NCI-H460 (cell line): ENCODE measurements around the gene RNF125. TPM values are rescaled to one million over a fixed set of nuclear protein-coding genes. Genes with fewer than 3 reads are reported as not detected.
"Not testable (repeated sequence)": the region's sequence is repeated elsewhere in the genome, so short reads cannot be mapped to it uniquely, and the experiment has no call there.

ENCODE experiments used
- DNase-seq: peaks from one replicate; pipeline ENCODE4 v3.0.0-alpha.2; 2016; ENCODE audit warnings: low read depth; ENCODE audit errors: extremely low read depth
- total RNA-seq: library from RNA; depleted of rRNA; stranded (reverse); fragments of >200 nt; shearing (Covaris generic); gene quantifications from 2 replicates; pipeline ENCODE4 v1.2.3, GENCODE V29; 2014

RNF125 gene
- total RNA-seq, 1 experiment from 2014 or later = 2.2 TPM

DNA sequence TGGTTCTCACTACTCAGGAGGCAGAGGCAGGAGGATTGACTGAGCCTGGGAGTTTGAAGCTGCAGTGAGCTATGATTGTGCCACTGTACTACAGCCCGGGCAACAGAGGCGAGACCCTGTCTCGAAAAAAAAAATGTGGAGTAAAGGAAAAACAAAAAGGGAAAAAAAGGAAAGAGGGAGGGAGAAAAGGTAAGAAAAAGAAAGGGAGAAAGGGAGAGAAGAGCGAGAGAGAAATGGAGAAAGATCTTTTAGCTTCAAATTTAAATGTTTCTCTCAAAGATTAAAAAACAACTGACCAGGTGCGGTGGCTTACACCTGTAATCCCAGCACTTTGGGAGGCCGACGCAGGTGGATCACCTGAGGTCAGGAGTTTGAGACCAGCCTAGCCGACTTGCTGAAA, 65.2 kb downstream of the RNF125 start:
- DNase-seq = no peak

DNA sequence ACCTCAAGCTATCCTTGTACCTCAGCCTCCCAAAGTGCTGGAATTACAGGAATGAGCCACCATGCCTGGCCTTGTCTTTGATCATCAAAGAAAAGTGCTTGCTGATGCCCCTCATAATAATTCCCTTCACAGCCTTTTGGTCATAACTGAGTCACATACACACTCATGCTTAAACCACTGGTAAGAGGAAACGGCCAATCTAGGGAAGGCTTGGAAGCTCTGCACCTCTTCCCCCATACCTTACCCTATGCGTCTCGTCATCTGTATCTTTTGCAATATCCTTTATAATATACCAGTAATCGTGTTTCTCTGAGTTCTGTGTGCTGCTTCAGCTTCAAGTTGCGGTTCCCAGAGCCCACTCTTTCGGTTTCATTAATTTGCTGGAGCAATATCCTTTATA, 68.3 kb downstream of the RNF125 start:
- DNase-seq = no peak

DNA sequence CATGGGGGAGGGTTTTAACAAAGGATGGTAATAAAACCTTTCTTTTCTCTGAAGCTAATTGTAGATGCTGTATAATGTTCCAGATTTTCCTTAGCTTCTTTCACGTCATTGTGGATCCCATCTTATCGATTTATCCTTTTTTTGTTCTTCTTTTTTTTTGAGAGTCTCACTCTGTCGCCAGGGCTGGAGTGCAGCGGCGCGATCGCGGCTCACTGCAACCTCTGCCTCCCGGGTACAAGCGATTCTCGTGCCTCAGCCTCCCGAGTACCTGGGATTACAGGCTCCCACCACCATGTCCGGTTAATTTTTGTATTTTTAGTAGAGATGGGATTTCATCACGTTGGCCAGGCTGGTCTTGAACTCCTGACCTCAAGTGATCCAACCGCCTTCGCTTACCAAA, 72.2 kb downstream of the RNF125 start:
- not testable (repeated sequence) for DNase-seq

DNA sequence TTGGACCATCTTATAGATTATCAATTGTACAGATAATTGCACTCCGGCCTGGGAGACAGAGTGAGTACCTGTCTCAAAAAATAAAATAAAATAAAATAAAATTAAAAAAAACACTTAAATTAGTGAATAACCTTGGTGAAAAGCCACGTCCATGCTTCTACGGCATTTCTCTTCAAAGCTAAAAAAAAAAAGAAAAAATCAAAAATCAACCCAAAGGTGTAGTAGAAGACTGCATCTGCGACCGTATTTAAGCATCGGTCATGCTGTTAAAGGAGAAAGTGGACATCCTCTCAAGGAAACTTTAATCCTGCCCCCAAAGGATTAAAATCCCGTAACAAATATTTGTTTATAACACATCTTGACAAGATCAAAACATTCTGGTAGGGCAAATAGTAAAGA, 72.7 kb downstream of the RNF125 start:
- DNase-seq = no peak

DNA sequence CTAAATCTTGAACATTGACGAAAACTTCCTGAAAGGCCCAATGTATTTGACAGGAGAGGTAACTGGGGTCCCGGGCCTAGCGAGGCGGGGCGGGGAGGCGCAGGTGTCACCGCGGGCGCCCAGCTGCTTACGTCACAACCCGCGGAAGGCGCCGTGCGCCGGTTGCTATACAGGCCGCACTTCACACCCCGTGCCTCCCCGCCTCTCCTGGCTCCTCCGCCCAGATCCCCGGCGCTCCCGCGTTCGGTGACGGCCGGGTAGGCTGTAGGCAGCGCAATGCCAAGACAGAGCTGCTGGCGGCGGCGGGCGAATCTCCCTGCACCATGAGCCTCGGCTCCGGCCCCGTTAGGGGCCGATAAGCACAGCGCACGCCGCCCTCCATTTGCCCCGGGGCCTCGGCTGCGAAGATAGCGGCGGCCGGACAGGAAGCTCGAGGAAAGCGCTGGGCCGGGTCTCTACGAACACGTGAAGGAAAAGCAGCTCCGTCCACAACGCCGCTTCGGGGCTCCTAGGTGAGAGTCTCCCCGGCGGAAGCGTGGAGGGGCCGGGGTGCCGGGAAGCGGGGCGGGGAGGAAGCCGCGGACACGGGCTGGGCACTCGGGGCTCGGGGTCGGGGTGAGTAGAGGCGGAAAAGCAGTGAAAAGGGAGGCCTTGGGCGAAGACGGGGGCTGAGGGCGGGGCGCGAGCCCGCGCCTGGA, 73.2 kb downstream of the RNF125 start, which contains the start of gene RNF138:
TSS of gene RNF138 (plus strand) at position 151 of the 698 bp plus-strand sequence. CDS start 903 bp downstream, outside the sequence.
- DNase-seq = peak; percentile 73

DNA sequence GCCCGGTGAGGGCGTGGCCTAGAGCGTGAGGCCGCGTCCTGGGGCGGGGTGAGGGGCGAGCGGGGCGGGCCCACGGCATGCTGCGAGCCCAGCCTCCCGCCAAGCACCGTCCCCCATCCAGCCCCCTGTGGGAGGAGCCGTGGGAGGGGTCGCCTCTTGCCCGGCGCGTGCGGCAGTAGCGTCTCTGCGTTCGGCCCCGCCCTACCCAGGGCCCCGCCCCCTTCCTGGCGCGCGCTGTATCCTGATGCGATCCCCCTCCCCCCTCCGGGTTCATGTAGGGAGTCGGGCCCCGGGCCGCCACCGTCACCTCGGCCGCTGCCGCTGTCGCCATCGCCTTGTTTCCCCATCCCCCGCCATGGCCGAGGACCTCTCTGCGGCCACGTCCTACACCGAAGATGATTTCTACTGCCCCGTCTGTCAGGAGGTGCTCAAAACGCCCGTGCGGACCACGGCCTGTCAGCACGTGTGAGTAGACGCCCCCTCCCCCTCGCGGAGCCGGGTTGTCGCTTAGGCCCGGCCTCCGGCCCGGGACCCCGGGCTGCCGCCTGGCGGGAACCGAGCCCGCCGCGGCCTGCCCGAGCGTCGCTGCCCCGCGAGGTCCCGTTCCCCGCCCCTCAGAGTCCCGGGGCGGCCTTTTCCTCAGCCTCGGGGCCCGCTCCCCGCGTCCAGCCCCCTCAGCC, 73.9 kb downstream of the RNF125 start:
- peak; percentile 92 for DNase-seq

DNA sequence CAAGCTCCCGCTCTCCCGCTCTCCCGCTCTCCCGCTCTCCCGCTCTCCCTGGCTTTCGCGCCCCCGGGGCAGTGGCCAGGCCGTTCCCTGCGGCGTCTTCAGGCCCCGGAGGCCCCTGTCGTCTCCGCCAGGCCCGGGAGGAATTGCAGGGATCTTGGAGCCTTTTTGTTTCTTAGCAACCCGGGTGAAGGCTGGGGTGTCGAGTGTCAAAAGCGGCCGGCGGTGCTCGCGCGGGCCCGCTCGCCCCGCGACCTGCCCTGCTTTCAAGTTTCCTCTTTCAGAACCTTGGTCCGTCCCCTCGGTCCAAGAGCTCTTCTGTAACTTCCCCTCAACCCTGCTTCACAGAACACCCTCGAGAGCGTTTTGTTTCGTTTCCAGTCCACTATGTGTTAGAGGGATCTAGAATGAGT, 74.5 kb downstream of the RNF125 start:
- no peak for DNase-seq

DNA sequence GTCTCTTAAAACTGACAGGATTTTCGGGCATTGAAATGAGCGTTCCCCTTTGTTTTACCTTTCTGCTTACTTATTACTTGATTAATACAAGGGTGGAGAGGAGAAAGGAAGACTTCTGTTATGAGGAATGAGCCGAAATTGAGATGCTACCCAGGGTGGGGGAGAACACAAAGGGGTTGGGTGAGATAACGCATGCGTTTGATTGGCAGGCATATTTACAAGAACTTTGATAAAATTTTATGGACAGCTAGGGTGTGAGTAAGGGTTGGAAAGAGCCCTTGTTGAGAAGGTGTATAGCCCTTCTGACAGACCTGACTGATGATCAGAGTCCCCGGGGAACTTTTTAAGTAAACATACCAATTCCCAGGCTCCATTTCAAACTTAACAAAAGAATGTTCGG, 74.9 kb downstream of the RNF125 start:
- no peak for DNase-seq

DNA sequence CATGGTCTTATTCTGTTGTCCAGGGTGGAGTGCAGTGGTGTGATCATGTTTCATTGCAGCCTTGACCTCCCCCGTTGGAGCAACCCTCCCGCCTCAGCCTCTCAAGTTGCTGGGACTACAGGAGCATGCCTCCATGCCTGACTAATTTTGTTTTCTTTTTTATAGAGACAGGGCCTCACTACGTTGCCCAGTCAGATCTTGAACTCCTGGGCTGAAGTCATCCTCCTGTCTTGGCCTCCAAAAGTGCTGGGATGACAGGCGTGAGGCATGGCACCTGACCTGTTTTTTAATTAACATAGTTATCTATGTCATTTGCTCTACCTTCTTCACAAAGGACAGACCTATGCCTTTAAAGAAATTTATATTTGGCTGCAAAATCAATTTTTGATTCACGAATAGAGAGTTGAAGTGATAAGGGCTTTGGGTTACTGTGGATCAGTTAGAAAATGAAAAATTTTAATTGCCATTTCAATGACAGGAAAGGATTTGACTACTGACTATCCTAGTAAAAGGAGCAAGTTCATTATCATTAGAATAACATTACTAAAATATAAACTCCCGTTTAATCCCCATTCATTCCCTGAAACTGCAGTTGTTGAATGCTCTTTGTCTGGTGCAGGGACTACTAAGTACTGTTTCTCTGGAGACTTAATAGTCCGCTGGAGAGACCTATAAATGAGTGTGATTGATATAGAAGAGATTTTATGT, 76.7 kb downstream of the RNF125 start:
- DNase-seq = no peak

DNA sequence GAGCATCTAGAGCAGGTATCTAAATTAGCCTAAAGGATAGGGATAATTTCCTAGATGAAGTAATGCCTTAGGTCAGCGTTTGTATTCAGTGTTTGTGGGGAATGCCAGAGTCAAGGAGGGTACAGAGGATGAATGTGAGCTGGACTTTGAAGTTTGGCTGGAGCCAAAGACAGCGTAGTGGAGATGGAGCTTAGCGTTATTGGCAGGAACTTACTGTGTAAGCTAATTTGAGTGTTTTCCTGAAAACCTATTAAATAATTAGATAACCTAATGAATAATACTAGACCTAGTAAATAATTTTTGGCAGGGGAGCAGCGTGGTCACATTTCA, 77.2 kb downstream of the RNF125 start:
- no peak for DNase-seq

DNA sequence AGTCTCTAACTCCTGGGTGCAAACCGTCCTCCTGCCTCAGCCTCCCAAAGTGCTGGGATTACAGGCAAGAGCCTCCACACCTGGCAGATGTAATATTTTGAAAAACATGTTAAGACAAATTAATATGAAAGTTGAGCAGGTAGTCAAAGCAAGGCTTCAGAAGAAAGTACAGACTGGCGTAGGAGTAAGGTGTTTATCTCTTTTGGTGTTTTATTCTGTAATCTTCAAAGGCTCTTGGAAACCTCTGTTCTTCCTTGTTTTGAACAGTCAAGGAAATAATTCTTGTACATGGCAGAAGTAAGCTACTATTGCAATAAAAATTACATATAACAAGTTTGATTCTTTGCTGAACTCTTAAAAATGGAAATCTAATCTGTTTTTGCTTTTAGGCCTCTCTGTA, 78.3 kb downstream of the RNF125 start:
- no peak for DNase-seq

DNA sequence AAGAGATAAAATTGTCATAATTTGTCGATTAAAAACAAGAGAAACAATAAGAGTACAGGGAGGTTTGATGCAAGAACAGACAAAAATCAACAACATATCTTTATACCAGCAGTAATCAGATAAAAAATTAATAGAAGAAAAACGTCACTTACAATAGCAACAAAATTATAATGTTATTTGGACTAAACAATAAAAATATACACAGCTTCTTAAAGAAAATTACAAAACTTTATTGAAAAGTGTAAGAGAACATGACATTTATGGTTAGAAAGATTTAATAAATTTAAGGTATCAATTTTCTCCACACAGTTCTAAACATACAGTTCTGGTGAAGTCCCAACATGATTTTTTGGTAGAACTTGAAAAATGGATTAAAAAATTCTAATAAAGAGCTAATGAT, 85.9 kb downstream of the RNF125 start:
- DNase-seq = no peak

DNA sequence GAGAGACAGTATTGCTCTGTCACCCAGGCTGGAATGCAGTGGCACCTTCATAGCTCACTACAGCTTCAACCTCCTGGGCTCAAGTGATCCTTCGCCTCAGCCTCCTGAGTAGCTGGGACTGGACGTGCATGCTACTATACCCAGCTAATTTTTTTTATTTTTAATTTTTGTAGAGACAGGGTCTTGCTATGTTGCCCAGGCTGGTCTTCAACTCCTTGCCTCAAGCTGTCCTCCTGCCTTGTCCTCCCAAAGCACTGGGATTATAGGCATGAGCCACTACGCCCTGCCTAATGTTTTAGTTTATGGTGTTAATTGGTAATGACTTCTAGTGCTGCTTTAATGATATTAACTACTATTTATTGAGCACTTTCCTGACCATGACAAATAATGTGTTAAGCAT, 91.4 kb downstream of the RNF125 start:
- no peak for DNase-seq

DNA sequence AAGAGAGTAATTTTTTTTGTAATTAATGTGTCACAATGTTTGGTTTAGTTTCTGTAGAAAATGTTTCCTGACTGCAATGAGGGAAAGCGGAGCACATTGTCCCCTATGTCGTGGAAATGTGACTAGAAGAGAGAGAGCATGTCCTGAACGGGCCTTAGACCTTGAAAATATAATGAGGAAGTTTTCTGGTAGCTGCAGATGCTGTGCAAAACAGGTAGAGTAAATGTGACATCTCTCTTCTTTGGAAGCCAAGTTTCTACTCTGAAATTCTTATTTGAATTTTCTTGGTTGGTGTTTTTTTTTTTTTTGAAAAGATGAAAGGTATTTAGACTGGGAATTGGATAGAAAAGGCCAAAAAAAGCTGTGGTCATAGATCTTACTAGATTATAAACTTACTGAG, 93.1 kb downstream of the RNF125 start:
- DNase-seq = no peak

DNA sequence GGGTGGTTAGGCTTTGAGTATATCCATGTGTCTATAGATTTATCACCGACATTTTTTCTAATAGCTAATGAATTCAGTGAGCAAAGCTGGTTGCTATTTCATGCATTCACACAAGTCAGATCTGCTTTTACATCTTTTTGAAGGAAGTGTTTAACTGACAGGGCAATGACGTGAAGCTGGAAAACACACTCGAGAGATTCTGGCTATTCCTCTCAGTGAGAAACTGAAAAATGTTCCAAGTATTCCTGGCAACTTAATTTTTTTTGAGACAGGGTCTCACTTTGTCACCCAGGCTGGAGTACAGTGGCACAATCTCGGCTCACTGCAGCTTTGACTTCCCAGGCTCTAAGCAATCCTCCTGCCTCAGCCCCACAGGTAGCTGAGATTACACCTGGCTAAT, 94.2 kb downstream of the RNF125 start:
- no peak for DNase-seq

DNA sequence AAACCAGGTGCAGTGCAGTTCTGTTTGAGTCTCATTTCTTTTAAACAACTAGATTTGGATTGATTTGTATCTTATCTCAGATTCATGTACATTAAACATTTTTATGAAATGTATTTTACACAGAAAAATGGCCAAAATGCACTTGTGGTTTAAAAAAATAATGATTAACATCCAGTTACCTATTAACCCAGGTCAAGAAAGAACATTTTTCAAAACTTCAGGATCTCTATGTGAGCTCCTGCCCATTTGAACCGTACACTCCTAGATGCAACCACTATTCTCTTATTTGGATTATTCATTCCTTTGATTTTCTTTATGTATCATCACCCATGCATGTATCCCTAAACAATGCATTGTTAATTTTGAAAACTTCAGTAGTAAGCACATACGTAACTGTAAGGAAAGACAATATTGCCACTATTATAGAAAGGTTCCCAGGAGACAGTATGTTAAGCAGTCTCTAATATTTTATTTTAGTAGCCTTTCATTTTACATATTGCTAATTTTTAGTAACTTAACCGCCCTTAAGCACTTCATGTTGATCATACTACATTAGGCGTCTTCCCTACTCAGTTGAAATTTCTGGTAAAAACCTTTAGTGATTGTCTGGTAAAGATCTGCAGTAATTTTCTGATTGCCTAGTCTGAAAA, 95.8 kb downstream of the RNF125 start:
- DNase-seq = no peak

DNA sequence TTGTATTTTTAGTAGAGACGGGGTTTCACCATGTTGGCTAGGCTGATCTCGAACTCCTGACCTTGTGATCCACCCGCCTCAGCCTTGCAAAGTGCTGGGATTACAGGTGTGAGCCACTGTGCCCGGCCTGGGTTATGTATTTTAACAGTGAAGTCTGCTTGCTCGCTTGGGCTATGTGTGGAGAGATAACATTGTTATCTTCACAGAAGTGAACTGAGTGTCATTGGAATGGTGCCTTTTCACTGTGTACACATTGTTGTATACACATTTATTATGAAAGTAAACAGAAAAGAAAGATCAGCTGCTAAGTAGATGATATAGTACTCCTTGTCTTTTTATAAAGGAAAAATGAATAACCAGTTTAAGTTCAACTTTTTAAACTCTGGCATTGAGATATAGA, 103.4 kb downstream of the RNF125 start:
- no peak for DNase-seq
